Activated gamma-delta T cell treated with Interleukin-2 at 50 U/mL for 16 hours (primary cell): Measurements from ENCODE around the gene CAVIN2.
"Not testable (repeated sequence)": the region's sequence is repeated elsewhere in the genome, so short reads cannot be mapped to it uniquely, and the experiment has no call there.

Source experiments
- DNase-seq: peaks from one replicate; pipeline ENCODE4 v3.0.0-alpha.2; 2020

The CAVIN2 gene

GRCh38 chr2:191797942-191798876 is 48.7 kb downstream of the CAVIN2 start:
- no peak for DNase-seq

GRCh38 chr2:191797500-191797899 is 49.4 kb downstream of the CAVIN2 start:
- DNase-seq: no peak

DNA sequence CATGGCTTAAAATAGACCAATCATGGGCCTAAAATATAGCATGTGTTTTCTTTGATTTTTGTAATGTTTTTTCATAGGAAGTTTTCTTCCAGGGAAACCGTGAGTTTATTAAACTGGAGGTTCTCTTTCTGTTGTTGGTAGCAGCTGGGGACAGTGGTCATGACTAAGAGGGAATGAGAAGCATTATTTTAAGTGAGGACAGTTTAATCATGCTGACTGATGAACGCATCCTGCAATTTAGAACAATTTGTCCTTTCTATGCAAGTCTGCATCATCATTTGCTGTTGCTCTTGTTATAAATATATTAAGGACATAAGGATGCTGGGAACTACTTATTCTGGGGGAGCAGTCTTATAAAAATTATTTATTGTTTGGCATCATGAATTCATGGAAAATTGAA is 51.2 kb downstream of the CAVIN2 start:
- no peak for DNase-seq

- no peak for DNase-seq
These were observed 54.8 kb downstream of the CAVIN2 start for GRCh38 chr2:191791953-191792560.

GRCh38 chr2:191790737-191791136 is 56.2 kb downstream of the CAVIN2 start:
- no peak for DNase-seq

DNA sequence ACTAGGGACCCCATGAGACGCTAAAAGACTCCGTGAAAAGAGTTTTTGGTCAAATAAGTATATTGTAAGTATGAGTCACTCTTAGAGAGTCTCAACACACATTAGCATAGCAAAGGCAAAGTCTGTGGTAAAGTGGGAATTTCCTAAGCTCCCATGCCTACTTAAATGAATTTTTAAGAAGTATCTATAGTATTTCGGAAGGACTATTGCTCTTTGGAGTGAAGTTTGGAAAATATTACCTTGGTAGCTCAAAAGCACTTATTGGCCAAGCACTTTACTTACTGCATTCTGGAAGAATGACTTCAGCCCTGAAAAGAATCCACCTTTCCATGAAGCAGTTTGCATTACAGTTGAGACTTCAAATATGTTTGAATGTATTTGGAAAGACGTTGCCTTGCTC is 57.1 kb downstream of the CAVIN2 start:
- no peak for DNase-seq

DNA sequence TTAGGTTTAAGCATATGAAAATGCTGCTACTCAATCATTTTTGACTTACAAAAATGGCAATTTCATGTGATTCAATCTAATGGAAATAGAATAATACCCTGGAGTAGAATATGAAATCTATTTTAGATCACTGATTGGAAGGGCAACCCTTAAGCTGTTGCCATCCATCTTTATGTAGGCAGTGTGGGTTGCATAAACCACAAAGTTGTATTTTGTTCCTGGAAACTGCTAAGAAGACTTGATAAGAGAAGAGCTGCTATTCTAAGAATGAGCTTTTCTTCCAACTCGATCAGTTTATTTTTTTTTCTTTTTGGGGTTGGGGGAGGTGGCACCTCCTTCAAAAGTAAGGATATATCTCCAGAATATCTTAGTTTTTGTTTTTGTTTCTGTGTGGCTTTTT is 60.2 kb downstream of the CAVIN2 start:
- DNase-seq: no peak

DNA sequence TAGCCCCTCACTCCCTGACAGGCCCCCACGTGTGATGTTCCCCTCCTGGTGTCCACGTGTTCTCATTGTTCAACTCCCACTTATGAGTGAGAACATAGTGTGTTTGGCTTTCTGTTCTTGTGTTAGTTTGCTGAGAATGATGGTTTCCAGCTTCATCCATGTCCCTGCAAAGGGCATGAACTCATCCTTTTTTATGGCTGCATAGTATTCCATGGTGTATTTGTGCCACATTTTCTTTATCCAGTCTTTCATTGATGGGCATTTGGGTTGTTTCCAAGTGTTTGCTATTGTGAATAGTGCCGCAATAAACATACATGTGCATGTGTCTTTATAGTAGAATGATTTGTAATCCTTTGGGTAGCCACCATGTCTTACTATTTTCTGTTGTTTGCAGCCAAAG is 61.2 kb downstream of the CAVIN2 start:
- not testable (repeated sequence) for DNase-seq
